ENCODE data around the gene ZNF304. TPM values are rescaled to one million over a fixed set of nuclear protein-coding genes. Genes with fewer than 3 reads are reported as not detected.

Gene ZNF304
- total and polyA plus RNA-seq, 2 of the 13 experiments (the other 11 are each of a cell fraction or from before 2014, with no cell fraction given): 3.4 to 8.0 TPM

- TF ChIP-seq ZC3H13 (CRISPR knock-in tag; IDR thresholded peaks at IDR 0.05) (peak; percentile 67; the same call in 1 of the 2 replicates), DZIP1 (CRISPR knock-in tag; IDR thresholded peaks at IDR 0.05) (no peak), ZNF850 (CRISPR knock-in tag; conservative IDR thresholded peaks at IDR 0.05) (no peak), ZNF549 (CRISPR knock-in tag; IDR thresholded peaks at IDR 0.05) (no peak), TEAD3 (CRISPR knock-in tag; optimal IDR thresholded peaks at IDR 0.05; ENCODE audit: borderline replicate concordance) (no peak), KAT2B (IDR thresholded peaks at IDR 0.05; ENCODE audit: borderline replicate concordance, low read depth, low read length) (no peak), ZNF766 (CRISPR knock-in tag; IDR thresholded peaks at IDR 0.05; ENCODE audit: borderline replicate concordance) (no peak), NFATC3 (CRISPR knock-in tag; IDR thresholded peaks at IDR 0.05) (no peak), ZNF512 (CRISPR knock-in tag; IDR thresholded peaks at IDR 0.05) (no peak), GATA4 (IDR thresholded peaks at IDR 0.05; ENCODE audit: borderline replicate concordance, low read depth) (no peak), ZNF672 (CRISPR knock-in tag; IDR thresholded peaks at IDR 0.05) (no peak), CBX2 (IDR thresholded peaks at IDR 0.05; ENCODE audit: low read depth, low read length) (no peak), CBX2 (CRISPR knock-in tag; IDR thresholded peaks at IDR 0.05; ENCODE audit: low read depth) (no peak), EHMT2 (IDR thresholded peaks at IDR 0.05; ENCODE audit: borderline replicate concordance, low read depth, low read length) (no peak; the same call in 1 of the 2 replicates), FOXM1 (CRISPR knock-in tag; IDR thresholded peaks at IDR 0.05) (no peak), KAT8 (CRISPR knock-in tag; IDR thresholded peaks at IDR 0.05) (peak; percentile 97), ZNF136 (CRISPR knock-in tag; IDR thresholded peaks at IDR 0.05; ENCODE audit: low read depth) (no peak), ARID2 (CRISPR knock-in tag; IDR thresholded peaks at IDR 0.05; ENCODE audit: borderline replicate concordance) (0 out of 2 replicates have a peak, but pooled peaks have one; percentile 29), PRDM4 (CRISPR knock-in tag; IDR thresholded peaks at IDR 0.05; ENCODE audit: borderline replicate concordance) (no peak), SUZ12 (IDR thresholded peaks at IDR 0.05; ENCODE audit: low read depth, low read length) (peak; percentile 52; the same call in 1 of the 2 replicates), ZNF841 (CRISPR knock-in tag; IDR thresholded peaks at IDR 0.05; ENCODE audit: borderline replicate concordance) (no peak), SAP130 (CRISPR knock-in tag; IDR thresholded peaks at IDR 0.05; ENCODE audit: low read depth) (peak; percentile 95), ZNF772 (CRISPR knock-in tag; IDR thresholded peaks at IDR 0.05) (0 out of 2 replicates have a peak, but pooled peaks have one; percentile 27), ZMAT5 (CRISPR knock-in tag; IDR thresholded peaks at IDR 0.05; ENCODE audit: borderline replicate concordance, low read depth) (no peak)
These were observed 38.9 kb downstream of the ZNF304 start, which contains the start of gene ZNF548 (continued) for GRCh38 chr19:57389730-57390598.

Measured in HepG2 (cell line).